HG02571 (cell line): Measurements from ENCODE around the gene DYNLT1.
"Not testable (repeated sequence)": the region's sequence is repeated elsewhere in the genome, so short reads cannot be mapped to it uniquely, and the experiment has no call there.

Source experiments
- ATAC-seq: cut with Tn5 transposase; IDR thresholded peaks from one replicate; pipeline ENCODE4 v1.9.1; 2021; ENCODE audit warnings: mild to moderate bottlenecking, moderate library complexity; ENCODE audit not compliant: unreplicated experiment

The DYNLT1 gene

DNA sequence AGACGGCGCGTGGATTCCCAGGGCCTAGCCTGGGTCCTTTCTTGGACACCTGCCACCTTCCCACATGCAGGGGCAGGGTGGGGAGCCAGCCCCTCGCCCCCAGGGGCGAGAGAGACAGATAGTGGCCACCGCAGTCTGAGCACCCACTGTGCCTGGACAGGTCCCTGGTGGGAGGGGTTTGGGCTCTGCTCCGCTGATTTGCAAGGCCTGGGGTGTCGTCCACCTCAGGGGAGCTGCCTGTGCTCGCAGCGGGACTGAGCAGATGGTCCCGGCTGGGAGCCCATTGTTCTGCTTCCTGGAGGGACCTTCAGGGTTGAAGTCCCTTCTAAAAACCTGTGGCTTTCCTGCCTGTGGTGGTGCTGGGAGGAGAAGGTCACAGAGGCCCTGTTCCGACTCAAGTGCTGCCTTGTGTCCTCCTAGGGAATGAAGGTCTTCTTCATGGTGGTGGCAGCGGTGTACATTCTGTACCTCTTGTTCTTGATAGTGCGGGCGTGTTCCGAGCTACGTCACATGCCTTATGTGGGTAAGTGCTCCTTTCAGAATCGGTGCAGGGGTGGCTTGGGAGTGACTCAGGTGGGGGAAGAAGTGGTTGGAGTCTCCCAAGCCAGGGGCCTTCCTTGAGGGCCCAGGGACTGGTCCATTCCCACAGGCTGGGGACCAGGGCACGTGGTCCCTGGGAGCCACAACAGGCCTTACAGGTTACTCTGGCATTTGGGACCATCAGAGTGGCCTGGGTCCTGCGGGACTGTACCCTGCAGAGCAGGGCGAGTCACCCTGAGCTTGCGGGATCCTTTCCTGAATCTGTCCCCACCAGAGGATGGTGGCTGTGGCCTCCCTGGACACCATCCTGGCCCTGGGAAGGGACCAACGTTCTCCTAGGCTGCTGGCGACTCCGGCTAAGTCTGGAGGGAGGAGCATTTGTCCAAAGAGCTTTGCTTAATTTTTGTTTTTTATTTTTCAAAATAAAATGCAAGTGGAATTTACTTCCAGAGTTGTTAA lies 19.6 kb downstream of the DYNLT1 start:
- ATAC-seq, result no peak

DNA sequence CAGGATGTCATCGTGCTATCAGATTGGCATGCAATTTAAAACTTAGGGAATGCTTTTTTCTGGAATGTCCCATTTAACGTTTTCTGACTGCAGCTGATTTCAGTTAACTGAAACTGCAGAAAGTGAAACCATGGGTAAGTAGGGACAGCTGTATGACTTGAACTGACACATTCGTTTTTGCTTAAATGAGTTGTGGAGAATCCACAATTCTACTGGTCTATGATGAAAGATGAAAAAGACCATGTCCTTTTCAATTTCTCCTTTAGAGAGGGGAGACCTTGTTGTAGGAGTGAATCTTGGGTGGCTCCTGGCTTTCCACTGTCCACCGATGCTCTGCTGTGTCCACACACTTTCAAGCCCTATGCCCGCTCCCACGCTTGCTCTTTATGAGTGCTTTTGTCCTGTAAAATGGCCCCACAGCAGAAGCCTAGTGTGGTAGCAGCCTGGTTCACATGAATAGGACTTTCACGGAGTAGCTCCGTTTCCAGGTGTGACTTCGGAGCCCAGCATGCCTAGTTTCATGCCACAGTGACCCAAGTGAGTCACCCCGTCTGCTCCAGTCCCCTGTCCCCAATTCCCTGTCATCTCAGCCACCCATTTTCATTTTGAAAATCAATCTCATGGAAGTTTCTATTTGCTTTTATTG lies 21.9 kb downstream of the DYNLT1 start:
- no peak for ATAC-seq

DNA sequence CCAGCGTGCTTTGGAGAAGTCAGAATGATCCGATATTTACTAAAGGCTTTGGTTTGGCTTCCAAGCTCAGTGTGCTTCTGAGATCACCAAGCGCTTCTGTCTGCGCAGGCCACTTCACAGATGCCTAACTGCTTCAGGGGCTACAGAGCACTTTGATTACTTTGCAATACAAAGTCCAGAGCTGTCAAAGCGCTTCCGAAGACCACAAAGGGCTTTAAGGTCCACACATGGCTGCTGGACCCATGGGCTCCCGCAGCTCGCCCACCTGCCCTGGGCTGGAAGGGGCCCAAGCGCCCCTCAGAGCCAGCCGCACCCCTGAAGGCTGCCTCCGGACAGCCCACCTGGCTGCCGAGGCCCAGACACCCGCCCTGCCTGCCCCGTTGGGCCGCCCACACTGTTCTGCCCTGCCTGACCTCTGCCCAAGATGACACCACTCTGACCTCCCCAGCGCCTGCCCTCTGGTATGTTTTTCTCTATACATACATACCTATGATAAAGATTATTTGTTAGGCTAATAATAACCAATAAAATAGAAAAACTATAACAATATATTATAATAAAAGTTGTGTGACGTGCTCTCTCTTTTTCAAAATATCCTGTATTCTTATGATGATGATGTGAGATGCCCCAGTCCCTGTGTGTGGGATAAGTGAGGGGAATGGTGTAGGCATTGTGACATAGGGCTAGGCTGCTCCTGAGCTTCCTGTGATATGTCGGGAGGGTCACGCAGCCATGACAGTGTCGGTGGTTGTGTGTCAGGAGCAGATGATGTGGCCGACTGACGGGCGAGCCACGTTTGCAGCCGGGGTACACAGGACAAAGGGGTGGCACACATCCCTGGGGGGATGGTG lies 22.6 kb downstream of the DYNLT1 start:
- ATAC-seq, result no peak

DNA sequence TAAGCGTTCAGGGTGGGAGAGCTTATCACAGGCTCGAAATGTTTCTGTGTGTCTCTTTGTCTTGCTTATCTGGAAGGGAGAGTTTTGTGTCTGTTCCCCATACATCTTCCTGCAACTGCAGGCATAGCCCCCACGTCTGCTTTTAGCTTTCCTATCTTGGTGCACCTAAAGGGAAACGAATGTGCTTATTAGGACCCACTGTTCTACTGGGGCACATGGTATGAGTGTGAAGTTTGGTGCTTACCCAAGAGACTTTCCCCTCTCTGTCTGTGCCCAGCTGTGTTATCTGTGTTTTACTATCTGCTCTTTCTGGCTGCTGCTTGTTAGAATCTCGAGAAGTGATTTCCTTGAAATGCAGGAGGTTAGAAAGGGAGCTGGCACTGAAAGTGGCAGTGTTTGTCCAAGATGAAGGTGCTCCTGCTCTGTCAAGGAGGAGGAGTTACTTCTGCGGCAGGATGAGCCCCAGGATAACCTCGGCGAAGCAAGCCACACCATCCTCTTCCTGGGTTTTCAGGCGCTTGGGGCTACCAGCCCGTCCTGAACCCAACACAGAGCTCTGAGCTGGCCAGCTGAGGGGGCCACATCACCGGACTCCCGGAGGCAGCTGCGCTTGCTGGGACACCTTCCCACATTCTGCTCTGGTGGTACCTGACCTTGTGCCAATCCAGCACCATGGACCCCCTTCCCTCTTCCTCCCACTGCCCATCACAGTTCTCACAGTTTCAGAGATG lies 23.4 kb downstream of the DYNLT1 start:
- no peak for ATAC-seq

DNA sequence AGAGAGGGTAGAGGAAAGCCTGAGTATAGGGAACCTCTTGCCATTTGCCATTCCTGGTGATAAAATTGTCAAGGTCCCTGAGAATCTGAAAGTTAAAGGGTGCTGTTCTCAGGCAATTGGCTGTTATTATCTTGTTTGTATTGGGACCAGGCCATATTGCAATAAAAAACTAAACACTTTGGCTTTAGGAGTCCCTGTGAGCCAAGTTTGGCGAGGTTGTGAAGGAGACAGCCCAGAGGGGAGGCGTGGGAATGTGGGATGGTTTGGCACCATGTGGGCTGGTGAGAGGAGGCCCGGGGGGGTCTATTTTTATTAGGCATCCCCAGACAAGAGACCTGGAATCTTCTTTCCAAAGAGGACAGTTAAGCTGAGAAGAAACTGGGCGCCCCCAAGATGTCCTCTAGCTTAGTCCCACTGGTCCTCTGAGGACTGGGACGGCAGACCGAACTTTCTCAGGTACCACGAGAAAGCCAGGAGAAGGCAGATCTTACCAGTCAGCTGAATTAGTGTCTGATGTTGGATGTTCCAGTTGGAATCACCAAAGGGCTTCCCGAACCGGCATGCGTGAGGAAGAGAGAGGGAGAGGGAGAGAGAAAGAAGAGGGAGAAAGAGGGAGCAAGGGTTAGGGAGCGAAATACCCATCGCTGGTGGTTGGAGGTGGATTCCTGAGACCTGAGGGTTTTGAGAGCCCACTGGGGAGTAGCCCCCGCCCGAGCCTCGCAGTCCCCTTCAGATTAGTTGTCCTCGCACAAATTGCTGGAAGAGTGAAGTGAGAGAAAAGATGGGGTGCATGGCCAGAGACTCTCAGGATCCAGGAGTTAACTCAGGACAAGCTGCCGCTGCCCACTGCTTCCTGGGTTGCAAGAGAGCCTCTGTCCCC lies 24.4 kb downstream of the DYNLT1 start:
- no peak for ATAC-seq

DNA sequence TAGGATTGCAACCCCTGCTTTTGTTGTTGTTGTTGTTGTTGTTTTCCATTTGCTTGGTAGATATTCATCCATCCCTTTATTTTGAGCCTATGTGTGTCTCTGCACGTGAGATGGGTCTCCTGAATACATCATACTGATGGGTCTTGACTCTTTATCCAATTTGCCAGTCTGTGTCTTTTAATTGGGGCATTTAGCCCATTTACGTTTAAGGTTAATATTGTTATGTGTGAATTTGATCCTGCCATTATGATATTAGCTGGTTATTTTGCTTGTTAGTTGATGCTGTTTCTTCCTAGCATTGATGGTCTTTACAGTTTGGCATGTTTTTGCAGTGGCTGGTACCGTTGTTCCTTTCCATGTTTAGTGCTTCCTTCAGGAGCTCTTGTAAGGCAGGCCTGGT lies 26.3 kb downstream of the DYNLT1 start:
- ATAC-seq, result not testable (repeated sequence)

DNA sequence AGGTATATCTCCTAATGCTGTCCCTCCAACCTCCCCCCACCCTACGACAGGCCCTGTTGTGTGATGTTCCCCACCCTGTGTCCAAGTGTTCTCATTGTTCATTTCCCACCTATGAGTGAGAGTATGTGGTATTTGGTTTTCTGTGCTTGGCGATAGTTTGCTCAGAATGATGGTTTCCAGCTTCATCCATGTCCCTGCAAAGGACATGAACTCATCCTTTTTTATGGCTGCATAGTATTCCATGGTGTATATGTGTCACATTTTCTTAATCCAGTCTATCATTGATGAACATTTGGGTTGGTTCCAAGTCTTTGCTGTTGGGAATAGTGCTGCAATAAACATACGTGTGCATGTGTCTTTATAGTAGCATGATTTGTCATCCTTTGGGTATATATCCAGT lies 29.9 kb downstream of the DYNLT1 start:
- not testable (repeated sequence) for ATAC-seq

DNA sequence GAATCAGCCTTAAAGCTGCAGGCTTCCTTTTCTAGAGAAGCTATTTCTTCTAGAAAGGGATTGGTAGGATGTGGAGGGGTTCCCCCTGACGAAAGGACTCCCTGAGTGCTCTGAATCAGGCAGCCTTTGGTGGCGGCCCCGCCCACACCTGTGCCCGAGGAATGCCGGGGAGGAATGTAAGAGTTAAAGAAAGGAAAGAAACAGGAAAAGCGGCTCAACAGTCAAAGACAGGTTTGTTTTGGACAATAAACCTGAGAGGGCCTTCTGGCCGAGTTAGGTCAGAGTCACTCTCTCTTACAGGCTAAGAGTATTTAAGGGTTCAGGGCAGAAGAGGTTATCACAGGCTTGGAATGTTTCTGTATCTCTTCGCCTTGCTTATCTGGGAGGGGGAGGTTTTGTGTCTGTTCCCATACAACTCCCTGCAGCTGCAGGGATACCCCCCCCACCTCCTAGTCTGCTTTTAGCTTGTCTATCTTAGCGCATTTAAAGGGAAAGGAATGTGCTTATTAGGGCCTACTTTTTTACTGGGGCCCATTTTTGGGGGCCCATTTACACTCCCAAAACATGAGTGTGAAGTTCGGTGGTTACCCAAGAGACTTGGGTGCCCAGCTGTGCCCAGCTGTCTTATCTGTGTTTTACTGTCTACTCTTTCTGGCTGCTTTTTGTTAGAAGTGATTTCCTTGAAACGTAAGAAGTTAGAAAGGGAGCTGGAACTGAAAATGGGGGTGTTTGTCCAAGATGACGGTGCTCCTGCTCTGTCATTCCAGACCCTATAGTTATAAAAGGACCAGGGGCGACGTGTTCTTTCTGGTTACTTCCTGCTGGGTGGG lies 32.8 kb downstream of the DYNLT1 start:
- no peak for ATAC-seq

DNA sequence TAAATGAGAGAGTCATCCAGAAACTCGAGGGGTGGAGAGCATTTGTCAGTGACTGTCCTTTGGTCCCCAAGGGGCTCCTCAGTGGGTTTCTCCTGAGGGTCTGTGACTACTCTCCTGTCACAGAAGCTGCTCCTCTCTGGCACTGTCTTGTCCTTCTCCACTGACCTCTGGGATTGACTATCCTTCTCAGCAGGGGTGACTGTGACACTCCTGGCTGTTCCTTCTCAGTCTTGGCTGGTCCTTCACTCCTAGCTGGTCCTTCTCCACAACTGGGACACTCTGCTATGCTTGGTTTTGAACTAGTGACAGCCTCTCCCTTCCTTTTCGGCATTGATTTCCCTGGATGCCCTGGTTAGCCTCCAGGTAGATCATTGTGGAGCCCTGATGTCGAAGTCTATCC lies 33.5 kb downstream of the DYNLT1 start:
- no peak for ATAC-seq

DNA sequence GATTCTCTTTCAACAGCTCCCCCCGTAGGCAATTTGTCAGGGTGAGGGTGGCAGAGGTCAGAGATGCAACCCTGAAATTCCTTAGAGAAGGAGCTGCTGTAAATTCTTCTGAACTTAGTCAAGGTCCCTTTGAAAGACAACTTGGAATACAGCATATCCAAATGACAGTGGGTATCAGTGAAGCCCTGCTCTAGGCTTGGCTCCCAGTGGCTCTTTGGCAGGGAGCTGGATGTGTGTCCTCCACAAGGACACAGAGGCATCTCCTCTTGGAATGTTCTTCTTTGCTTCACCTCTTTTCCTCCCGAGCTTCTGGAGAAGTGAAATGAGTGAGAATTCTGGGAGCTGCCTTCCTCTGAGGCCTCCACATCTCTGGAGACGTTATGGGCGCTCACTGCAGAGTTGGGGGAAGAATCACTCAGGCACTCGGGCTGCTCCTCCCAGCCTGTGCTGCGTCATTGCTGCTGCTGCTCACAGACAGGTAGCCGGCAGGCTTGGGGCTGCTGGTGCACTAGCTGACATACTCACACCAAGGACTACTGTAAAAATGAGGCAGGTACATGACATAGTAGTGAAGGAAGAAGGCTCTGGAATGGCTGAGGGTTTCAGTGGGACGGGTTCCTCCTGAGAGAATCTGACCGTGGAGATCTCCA lies 34.1 kb downstream of the DYNLT1 start:
- no peak for ATAC-seq

DNA sequence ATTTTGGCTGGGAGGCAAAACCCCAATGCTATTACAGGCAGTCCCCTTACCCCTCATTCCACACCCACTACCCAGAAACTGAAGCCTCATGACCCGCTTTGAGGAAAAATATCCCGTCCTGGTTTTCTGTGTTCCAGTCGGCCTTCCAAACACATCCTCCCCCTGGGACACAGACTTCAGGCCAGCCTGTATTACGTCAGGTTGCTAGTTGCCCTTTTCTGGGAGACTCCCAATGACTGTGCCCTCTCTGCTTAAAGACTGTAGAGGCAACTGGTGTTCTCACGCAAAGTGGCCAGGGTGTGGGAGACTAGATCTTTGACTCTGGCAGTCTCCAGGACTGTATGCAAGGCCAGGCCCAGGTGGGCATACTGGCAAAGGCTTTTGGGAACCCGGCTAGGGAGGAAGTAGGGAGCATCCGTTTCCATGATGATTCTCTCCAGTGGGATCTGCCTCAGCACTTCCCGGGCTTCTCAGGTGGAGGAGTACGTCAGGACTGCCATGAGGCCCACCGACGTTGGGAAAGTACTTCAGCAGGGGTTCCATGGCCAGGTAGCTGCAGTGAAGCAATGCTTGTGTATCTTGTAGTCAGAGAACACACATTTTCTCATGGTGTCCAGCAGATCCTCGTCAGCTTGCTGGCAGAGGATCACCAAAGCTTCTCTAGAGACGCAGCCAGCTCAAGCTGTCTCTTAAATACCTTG lies 34.9 kb downstream of the DYNLT1 start:
- ATAC-seq, result no peak

DNA sequence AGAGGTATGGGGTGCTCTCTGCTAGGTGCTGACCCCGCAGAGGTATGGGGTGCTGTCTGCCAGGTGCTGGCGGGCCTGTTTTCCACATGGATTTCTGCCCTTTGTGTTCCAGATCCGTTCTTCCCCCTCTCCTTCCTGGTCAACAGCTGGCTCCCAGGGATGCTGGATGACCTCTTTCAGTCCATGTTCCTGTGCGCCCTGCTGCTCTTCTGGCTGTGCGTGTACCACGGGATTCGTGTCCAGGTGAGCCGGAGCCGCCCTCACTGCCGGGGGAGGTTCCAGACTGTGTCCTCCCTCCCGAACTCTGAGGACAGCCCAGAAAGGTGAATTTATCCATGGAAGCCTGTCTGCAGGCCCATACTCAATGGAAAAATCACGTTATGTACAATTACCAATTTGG lies 36.3 kb downstream of the DYNLT1 start:
- ATAC-seq, result no peak

DNA sequence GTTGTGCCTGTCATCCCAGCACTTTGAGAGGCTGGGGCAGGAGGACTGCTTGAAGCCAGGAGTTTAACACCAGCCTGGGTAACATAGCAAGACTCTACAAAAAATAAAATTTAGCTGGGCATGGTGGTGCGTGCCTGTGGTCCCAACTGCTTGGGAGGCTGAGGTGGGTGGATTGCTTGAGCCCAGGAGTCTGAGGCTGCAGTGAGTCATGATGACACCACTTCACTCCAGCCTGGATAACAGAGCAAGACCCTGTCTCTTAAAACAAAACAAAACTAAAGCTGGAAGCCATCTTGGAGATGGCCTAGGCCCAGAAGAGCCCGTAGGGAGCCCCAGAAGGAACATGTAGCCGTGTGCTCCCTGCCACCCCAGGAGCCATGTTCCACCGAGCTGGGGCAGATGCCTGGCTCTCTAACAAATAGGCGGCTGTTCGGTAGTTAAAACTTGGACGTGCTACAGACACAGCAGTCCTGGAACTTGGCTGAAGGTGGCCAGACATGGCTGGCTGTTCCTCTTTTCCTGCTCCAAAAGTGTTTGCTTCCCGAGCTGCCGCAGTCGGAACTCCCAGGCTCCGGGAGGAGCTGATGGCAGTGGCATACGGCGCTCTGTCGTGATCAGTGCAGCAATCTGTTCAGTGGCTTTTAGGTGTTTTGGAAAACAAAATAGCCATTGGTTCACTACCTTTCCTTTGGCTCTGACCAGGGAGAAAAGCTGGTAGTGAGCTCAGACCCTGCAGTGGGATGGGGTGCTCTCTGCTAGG lies 37.0 kb downstream of the DYNLT1 start:
- ATAC-seq, result no peak

DNA sequence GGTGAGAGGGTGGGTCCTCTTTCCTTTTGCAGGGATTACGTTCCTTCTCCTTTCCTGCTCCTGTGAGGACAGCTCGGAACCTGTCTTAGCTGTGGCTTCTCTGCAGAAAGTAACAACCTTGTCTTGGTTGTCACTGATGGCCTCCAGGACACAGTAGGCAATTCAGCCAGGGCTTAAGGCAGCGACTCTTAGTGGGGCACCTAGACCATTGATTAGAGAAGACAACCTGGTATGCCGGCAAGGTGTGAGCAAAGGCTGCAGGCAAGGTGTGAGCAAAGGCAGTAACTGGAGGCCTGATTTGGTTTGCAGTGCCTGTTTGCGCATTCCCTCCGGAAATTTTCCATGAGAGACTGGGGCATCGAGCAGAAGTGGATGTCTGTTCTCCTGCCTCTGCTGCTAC lies 37.6 kb downstream of the DYNLT1 start:
- ATAC-seq, result no peak

DNA sequence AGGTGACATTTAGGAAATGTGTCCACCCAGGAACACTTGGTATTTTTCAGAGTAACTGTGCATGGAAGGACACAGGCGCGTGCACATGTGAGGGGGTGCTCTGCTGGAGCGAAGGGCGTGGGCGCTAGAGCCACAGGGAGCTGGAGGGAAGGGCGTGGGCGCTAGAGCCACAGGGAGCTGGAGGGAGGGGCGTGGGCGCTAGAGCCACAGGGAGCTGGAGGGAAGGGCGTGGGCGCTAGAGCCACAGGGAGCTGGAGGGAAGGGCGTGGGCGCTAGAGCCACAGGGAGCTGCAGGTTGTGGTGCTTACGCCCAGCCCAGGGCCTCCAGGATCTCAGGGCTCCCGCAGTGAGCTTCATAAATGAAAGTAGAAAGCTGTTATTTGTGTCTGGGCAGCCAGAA lies 38.5 kb downstream of the DYNLT1 start:
- not testable (repeated sequence) for ATAC-seq

DNA sequence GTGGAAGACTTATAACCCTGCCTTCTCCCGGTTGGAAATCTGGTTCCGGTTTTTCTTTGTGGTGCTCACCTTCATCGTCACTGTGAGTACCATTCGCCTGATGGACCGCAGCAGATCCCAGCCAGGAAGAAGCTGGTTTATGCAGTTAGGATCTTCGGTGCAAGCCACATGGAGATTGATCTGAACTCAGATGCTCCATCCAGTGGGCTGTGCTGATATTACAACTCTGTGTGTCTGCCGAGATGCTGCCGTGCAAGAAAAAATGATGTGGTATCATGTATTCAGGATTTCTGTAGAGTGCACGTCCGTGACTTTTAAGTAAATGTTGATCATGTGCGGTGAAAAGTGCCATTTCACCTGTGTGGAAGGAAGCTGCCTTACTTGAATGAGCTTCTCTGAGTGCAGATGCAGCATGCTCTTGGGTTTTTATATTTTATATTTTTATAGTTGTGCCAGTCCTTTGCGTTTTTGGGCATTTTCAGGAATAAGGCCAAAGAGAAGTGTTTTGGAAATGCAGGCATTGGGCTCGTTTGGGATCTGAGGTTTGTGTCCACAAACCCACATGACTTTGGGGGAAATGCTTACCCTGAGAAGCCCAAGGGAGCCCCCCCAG lies 39.2 kb downstream of the DYNLT1 start:
- no peak for ATAC-seq

DNA sequence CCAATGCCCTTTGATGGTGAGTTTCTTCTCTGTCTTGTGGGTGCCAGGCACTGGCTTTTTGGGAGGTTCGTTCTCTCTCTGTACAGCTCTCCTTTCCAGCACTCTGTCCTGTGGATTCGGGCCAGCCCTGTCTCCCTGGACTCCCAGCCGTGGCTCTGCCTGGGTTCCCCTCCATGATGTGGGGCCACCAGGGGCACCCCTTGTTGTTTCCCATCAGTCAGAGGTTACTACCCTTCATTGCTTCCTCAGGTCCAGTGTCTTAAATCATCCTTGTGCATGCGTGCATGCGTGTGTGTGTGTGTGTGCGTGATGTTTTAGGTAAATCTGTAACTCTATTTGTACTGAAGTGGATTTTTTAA lies 40.5 kb downstream of the DYNLT1 start:
- no peak for ATAC-seq
